ENCODE measurements around the gene CDK5RAP2.
"Not testable (repeated sequence)": the region's sequence is repeated elsewhere in the genome, so short reads cannot be mapped to it uniquely, and the experiment has no call there.

Gene CDK5RAP2

DNA sequence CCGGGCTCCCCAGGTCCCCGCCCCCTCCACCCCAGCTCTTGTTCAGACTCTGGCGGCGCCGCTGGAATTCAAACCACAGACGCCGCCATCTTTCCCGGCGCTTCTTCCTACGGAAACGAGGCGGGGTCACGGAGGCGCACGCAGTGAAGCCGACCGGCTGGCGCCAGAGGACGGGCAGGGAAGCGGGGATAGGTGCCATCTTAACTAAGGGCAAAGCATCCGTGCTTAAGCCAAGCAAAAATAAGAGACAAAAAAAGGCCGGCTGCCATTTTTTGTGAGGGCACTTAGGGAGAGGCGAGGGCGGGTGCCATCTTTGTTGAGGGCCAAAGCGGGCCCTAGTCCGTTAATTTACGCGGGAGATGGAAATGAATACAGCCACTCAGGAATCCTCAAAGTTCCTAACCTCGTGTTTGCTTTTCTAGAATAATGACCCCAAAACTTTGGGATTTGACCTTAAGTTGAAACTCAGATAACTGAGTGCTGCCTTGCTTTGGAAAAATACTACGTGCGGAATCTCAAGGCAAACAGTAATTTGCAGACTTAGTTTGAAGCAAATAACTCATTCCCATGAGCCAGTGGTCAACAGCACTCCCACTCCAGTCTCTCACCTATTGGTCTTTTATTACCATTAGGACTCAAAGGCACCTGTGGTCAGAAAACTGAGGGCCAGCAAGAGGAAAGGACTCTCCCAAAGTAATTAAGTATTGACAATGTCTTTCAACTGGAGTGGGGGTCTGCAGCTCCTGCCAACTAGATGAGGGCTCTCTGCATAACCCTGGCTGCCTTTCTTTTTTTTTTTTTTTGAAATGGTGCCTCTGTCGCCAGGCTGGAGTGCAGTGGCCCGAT, at the start of gene CDK5RAP2:
Gene CDK5RAP2, minus strand, starts transcription at position 117 of the 846 bp plus-strand sequence. CDS start 189 bp downstream, outside the sequence.
- peak; percentile 98 for DNase-seq

DNA sequence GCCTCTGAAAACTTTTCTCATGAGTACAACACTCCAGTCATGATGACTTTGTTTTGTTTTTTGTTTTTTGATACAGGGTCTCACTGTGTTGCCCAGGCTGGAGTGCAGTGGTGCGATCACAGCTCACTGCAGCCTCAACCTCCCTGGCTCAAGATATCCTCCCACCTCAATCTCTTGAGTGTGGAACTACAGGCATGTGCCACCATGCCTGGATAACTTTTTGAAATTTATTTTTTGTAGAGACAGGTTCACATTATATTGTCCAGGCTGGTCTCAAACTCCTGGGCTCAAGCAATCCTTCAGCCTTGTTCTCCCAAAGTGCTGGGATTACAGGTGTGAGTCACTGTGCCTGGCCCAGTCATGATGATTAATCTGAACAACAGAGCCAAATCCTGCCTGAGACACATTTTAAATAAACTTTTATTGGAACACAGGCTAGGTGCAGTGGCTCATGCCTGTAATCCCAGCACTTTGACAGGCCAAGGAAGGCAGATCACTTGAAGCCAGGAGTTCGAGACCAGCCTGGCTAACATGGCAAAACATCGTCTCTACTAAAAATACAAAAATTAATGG, 49.0 kb upstream of the CDK5RAP2 start:
- not testable (repeated sequence) for DNase-seq

DNA sequence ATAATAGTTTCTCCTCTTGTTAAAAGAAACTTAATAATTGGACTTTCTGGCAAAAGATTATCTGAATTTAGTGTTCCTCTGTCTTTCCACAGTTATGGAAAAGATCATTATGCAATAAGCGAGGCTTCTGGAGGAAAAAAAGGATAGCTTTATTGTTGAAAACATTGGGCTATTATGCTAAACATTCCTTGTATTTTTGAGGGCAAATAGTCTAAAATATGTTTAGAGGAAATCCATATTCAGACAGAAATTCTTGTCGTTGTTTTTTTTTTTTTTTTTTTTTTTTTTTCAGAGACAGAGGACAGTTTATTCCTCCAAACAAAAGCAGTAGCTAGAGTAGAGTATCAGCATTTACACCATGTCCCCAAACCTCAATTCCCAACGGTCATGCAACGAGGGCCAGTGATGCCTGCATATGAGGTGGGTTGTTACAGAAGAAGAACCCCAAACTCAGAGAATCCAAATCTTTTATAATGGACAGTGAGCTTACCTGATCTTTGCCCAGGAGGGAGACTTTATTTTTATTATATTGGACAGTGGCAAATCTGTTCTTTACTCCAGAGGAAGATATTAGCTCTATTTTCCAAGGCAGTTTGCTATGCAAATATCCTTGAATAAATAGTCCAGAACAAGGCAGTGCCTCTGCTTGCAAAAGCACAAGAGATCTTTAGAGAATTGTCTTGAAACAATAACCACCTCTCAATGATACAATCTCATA, 48.4 kb upstream of the CDK5RAP2 start:
- DNase-seq = no peak

DNA sequence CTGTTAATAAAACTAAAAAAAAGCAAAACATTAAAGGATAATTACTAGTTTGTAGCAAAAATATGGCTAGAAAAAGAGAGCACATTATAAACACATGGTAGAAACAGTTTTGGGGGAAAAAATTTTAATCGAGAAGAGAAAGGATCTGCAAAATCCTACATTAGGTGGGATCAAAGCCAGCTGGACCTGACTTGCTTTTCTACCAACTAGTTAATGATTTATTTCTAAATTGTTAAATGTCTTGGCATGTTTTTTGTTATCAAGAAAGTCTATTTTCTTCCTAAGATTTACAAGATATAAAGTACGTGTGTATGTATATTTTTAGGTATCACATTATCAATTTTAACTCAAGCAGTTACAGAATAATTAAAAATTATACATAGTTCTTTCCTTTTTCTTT, 47.1 kb upstream of the CDK5RAP2 start:
- DNase-seq = no peak

DNA sequence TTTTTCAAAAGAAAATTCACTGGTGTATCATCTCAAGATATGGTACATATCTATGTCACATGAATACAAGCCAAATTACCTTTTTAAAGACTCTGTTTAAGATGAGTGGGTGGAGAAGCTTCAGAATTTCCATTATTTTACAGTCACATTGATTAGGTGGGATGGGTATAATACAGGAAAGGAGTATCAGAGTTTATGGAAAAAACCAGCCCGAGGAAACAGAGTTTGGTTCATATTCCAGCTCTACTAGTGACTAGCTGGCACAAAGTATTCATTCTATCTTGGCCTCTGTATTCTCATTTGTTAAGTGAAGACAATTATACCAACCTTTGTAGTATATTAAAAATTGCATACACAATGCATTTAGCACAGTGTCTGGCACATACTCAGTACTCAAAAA, 46.5 kb upstream of the CDK5RAP2 start:
- DNase-seq = no peak

DNA sequence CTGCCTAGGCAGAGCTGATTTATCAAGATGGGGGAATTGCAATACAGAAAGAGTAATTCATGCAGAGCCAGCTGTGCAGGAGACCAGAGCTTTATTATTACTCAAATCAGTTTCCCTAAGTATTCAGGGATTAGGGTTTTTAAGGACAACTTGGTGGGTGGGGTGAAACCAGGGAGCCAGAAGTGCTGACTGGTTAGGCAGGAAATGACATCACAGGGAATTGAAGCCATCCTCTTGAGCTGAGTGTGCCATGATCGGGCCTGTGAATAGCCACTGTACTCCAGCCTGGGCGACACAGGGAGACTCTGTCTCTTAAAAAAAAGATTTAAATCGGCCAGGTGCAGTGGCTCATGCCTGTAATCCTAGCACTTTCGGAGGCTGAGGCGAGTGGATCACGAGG, 45.3 kb upstream of the CDK5RAP2 start:
- DNase-seq = no peak

DNA sequence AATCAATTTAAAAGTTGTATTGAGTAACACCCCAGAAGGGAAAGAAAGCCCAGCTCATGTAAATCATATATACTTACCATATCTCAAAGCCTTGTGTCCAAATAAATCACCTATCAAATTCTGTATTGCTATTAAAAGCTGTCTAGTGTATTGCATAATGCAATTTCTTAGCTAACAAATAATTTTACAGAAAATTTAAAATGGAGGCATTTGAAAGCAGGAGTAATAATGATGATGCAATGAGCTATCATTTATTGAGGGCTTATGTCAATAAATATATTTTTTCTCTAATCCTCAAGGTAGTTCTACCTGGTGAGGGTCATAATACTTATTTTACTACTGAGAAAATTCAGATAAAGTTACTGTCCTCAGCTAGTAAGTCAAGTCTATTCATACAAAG, 42.8 kb upstream of the CDK5RAP2 start:
- DNase-seq = no peak

DNA sequence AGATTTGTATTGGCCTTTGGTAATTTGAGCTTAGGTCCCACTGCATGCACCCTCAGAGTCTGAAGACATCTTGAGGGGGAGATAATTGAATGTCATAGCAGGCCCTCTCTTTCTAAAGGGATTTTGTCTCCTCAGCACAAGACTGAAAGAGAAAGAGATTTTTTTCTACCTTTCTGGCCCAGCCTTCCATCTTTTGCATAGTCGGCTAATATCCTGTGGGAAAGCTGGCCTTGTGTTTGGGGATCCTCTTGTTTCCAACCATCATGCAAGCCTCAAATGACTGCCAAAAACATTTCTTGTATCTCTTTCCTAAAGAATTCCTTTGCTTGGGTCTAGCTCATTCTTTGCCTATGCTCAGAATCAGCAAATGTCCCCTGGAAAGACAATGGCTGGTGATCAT, 42.0 kb upstream of the CDK5RAP2 start:
- no peak for DNase-seq

DNA sequence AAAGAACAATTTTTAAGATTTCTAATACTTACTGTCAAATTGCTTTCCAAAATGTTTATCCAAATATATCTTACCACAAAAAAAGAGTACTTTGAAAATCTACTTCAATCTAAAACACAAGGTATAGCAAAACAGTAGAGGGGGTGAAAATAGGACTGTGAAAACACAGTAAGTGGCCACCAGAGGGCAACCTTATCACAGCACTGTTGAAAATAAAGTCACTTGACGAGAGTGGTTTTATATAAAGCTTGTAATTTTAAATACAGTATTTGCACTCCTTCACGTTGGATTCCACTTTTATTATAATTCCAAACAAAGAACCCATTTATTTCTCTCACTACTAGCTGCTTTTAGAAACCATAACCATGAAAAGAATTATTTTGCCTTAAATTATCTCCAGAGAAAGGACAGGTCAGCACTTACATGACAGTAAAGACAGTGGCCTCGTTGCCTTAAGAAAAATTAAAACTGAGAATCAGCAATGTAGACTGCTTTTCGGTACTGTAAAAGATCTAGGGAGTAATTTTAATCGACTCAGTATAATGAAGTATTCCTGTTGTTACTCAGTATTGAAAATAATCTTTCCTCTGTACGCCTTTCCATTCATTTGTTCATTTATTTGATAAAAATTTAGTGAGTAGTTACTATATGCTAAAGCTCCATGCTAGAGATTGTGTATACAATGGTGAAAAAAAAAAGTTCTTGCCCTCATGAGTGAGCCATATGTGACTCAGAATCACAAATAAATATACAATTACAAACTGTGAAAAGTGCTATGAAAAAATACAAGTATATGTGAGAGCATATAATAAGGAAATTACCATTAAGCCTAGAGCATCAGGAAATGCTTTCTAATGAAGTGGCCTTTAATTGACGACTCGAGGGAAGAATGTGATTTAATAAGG, 40.0 kb upstream of the CDK5RAP2 start:
- peak; percentile 71 for DNase-seq

DNA sequence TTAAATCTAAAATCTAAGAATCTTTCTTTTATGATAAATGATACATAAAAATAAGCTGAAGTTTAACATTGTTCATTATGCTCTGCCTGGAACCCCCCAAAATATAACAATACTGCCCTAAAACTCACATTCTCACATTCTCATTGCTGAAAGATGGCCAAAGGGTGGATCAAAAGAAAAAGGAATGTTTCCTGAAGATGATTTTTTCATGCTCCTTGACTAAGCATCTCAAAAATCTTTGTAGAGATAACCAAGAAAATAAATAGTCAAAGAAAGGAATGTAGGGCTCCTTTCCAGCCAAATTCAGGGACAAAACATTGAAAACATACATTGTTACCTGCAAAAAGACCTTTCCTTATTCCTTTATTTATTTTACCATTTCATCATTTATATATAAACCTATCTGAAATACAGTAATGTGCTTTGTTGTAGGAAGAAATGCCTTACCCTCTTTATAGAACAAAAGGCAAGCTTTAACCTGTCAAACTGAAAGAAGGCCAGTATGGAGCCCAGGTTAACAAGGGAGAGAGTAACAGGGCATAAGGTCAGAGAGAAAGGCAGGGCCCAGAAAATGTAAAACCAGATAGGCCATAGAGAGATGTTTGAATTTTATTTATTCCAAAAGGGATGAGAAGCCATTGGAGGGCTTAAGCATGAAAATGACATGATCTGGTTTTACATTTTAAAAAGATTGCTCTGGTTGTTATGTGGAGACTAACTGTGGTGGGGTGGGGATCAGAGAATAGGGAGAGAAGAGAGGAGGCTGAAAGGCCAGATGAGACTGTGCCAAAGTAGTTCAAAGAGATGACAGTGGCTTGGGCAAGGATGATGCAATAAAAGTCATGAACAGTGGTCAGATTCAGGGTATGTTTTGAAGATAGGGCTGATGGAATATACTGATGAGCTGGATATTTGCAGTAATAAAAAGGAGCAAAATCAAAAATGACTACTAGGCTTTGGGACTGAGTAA, 37.3 kb upstream of the CDK5RAP2 start:
- no peak for DNase-seq

DNA sequence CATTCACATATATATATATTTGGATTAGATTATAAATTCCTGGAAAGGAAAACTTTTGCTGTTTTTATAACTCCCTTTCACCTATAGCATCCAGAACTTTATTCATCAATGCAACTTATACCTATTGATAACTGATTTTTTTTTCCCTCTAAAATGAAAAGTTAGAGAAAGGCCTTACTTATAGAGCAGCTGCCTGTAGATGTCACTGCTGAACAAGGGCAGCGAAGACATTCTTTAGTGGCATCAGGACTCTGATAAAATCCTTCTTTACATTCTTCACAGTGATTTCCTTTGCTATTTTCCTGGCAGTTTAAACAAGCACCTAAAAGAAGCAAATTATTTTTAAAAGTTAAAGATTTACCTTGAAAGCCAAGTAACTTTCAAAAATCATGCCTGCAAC, 32.3 kb upstream of the CDK5RAP2 start:
- DNase-seq = no peak

DNA sequence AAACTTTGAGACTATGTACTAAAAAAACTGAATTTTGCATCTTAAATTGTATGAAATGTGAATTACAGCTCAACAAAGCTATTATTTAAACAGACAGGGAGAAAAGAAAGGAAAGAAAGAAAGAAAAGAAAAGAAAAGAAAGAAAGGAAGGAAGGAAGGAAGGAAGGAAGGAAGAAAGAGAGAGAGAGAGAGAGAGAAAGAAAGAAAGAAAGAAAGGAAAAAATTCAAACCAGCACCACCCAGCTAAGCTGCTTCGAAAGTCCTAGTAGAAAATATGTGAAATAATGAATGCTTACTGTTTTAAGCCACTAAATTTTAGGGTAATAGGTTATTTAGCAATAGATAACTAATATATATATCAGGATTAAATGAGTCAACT, 31.7 kb upstream of the CDK5RAP2 start:
- no peak for DNase-seq

DNA sequence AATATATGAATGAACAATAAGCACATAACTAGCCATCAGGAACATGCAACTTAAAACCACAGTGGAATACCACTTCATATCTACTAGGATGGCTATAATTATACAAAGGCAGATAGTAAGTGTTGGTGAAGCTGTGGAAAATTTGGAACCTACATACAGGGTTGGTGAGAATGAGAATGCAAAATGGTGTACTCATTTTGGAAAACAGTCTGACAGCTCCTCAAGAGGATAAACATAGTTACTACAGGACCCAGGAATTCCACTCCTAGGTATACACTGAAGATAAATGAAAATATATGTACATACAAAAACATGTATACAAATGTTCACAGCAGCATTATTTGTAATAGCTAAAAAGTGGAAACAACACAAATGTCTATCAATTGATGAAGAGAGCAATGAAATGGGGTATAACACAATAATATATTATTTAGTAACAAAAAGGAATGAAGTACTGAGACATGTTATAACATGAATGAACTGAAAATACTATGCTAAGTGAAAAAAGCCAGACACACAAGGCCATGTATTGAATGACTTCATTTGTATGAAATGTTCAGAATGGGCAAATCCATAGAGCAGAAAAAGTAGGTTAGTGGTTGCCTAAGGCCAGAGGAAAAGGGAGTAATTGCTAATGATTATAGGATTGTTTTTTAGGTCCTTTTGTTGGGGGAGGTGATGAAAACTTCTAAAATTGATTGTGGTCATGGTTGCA, 31.2 kb upstream of the CDK5RAP2 start:
- DNase-seq = no peak

DNA sequence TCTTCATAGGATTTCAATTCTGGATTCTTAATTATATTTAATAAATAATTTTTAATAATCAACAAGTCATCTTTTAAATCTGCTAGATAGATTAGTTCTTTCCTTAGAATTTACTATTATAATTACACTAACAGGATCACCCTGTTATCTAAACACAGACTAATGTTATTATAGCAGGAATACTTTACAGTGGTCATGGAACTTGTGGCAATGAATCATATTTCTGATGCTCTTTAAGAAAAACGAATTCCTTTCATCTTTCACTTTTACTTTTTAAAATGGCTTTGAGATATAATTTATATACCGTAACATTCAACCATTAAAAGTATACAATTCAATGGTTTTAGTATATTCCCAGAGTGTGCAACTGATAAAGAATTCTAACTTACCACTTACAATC, 29.7 kb upstream of the CDK5RAP2 start:
- no peak for DNase-seq

DNA sequence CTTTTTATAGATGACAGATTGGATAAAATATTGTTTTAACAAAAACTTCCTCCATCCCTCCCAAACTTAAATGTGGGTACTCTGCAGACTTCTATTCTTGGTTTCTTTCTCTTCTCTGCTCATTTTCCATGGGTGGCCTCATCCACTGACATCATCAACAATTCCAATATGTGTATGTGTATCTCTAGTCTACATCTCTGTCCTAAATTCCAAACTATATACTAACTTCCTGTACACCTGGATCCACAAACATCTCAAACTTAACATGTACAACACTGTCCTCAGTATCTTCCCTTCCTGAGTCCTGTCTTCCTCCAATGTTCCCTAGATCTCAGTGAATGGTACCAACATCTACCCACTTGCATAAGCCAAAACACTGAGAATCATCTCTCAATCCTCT, 28.5 kb upstream of the CDK5RAP2 start:
- no peak for DNase-seq

DNA sequence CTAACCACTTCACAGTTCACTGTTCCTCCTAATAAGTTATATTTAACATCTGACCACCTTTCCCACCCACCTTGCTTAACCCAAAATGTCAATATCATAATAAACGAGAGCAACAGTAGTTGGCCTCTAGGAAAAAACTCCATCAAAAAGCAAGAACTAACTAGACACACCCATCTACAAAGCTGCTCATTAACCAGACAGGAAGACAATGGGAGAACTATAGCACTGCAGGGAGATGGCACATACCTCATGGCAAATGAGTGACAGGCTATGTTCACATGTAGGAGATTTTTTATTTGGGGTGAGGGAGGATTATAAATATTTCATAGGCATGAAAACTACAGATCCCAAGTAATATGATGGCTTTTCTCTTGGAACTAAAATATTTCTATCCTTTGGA, 23.6 kb upstream of the CDK5RAP2 start:
- no peak for DNase-seq

DNA sequence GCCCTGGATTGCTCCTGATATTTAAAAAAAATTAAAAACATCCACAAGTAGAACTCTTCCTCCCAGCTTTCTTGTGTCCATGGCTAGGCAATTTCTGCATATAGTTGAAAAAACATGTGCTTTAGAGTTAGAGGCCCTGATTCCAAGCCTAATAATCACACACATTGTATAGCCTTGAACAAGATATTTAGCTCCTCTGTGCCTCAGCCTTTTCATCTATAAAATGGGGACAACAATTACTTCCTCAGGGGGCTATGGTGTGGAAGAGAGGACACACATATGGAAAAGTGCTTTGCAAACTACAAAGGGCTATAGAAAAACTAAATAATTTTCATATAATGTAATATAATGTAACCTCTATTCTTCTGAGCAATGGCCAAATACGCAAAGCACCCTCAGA, 23.0 kb upstream of the CDK5RAP2 start:
- DNase-seq = no peak

DNA sequence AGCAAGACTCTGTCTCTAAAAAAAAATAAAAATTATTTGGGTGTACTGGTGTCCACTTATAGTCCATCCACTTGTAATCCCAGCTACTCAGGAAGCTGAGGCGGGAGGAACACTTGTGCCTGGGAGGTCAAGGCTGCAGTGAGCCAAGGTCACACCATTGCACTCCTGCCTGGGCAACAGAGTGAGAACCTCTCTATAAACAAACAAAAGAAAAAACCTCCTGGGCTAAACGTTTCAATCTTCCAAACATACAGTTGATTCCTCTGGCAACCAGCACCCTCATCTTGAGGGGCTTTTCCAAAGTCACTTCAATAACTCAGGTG, 13.9 kb upstream of the CDK5RAP2 start:
- DNase-seq = no peak

DNA sequence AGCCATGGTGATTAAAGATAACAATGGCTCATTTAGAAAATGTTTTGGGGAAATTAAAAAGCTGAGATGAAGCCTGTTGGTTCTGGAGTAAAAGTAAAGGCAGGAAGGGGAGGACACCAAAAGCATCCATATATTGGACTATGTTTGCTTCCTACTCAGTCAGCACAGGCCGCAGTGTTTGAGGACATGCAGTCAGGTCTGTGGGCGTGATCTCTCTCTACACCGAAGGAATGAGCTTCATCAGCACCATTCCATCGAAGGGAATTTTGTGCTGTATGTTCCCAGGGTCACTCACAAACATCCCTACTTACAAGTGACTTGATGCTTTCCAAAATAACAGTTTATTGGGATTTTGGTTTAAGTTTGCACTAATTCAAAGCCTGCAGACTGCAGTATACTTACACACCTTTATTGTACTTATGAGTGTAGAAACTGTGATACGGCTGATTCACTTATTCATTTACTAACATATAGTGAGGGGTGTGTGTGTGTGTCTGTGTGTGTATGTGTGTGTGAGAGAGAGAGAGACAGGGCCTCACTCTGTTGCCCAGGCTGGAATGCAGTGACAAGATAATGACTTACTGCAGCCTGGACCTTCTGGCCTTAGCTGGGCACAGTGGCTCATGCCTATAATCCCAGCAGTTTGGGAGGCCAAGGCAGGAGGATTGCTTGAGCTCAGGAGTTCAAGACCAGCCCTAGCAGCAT, 13.4 kb upstream of the CDK5RAP2 start:
- DNase-seq = no peak

DNA sequence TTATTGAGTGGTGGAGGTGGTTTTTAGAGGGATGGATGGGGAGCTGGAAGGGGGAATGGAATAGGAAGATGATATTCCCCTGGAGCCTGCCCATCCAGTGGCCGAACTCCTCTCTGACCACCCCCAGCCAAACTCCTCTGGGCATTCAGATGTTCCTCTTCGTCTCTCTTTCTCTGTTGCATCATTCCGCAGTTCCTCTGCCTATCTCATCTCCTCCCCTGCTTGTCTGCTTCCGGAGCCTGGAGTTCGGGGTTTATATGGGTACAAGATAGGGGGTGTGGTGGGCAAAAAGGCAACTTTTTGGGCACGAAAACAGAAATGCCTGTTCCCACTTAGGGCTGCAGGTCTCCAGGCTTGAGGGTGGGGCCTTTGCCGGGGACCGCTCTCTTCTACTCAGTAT, 12.2 kb upstream of the CDK5RAP2 start:
- no peak for DNase-seq

DNA sequence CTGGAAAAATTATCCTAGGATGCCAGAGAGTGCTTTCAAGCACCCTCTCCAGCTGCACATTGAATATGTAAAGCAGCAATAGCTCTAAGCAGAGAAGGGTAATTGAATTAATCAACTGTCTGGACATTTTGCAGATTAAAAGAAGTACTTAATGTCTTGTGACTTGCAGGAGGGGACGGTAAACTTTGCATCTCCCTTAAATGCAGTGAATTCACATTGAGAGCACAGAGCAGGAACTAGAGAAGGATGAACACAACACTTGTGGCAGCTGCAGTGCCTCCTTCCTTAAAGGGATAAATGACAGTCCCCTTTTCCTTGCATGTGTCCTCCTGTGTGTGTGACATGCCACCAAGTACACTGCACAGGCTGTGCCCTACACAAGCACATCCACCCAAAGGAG, 7.4 kb upstream of the CDK5RAP2 start:
- DNase-seq = no peak
